ENCODE results near the gene EDNRB. TPM values are rescaled to one million over a fixed set of nuclear protein-coding genes. Genes with fewer than 3 reads are reported as not detected.
"Not testable (repeated sequence)": the region's sequence is repeated elsewhere in the genome, so short reads cannot be mapped to it uniquely, and the experiment has no call there.

EDNRB gene
- total RNA-seq, 1 donor = 0.21 TPM

DNA sequence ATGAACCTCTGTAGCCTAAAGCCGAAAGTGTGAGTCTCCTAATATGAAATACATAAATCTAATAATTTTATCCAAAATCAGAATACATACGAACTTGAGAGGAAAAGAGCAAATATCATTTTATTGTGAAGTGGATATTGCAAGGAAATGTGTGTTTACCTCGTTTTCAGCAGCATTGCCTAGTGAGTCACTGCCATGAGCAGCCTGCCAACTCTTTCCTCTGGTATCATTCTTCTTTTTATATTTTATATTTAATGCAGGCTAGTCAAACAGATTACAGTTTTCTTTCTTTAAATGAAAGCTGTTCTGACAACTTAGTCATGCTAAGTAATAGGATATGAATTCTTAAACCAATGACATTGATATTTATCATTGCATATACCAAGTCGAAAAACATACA is 44.2 kb downstream of the EDNRB start:
- H3K4me1 ChIP-seq (ENCODE audit: insufficient read depth, low read length) = no peaks in the 10 kb centered on the region
- H3K9me3 ChIP-seq (ENCODE audit: low read depth, low read length) = no peaks in the 10 kb centered on the region
- no peaks in the 10 kb centered on the region for H3K27me3 ChIP-seq (ENCODE audit: insufficient read depth, low read length)
- no peak overlapping the region for H3K4me3 ChIP-seq (ENCODE audit: low read length)

DNA sequence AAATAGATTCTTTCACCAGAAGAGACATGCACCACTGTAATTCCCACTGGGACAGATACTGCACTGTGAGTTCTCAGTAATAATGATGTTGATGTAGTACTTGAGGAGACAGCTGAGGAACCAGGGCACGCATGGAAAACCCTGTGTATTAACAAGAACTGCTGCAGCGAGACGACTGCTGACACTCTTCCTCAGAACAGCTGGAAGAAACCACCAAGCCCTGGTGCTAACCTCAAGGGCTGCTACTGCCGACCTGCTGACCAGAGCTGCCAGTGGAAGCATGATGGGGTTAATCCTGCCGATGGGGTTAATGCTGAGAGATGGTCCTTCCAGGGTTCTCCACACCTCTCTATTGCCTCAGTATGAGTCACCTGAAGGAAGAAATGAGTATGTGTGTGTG is 45.6 kb downstream of the EDNRB start:
- no peaks in the 10 kb centered on the region for H3K27me3 ChIP-seq (ENCODE audit: insufficient read depth, low read length)
- H3K4me3 ChIP-seq (ENCODE audit: low read length) = no peak overlapping the region
- H3K9me3 ChIP-seq (ENCODE audit: low read depth, low read length) = no peaks in the 10 kb centered on the region
- H3K4me1 ChIP-seq (ENCODE audit: insufficient read depth, low read length) = no peaks in the 10 kb centered on the region

DNA sequence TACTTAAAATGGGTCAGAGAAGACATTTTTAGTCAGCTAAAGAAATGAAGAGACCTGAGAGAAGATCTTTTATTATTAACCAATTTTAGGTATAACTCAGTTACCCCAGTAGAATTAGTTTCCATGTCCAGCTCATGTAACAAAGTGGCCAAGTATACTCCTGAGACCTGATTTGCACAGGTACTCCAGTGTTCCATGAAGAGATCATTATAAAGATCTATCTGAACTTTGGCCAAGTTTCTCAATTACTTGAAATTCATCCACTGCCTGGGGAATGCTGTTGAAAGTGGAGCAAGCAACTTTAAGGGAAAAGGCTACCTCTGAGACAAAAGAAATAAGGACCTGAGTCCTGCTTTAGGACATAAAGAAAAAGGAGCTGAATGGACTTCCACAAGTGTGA is 47.0 kb downstream of the EDNRB start:
- H3K27me3 ChIP-seq (ENCODE audit: insufficient read depth, low read length) = no peaks in the 10 kb centered on the region
- no peaks in the 10 kb centered on the region for H3K9me3 ChIP-seq (ENCODE audit: low read depth, low read length)
- no peaks in the 10 kb centered on the region for H3K4me1 ChIP-seq (ENCODE audit: insufficient read depth, low read length)
- no peak overlapping the region for H3K4me3 ChIP-seq (ENCODE audit: low read length)

DNA sequence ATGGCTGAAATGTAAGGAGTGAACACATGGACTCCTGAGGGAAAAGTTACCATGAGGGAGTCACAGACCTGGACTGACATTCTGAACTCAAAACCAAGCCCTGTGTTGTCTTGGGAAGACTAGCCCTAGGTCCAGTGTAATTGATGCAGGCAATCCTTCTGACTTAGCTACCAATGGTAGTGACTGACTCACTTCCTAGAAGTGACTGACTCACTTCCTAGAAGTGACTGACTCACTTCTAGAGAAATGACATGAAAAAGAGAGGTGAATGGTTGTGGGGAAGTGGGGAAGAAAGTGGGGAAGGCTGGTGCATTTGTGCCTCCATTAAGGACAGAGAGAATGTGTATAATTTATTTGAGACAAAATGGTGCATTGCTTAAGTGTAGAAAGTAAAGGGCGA is 49.9 kb downstream of the EDNRB start:
- Histone ChIP-seq H3K27me3 (ENCODE audit: insufficient read depth, low read length) (no peaks in the 10 kb centered on the region), H3K4me1 (ENCODE audit: insufficient read depth, low read length) (no peaks in the 10 kb centered on the region), H3K4me3 (ENCODE audit: low read length) (no peak overlapping the region), H3K9me3 (ENCODE audit: low read depth, low read length) (no peaks in the 10 kb centered on the region)

DNA sequence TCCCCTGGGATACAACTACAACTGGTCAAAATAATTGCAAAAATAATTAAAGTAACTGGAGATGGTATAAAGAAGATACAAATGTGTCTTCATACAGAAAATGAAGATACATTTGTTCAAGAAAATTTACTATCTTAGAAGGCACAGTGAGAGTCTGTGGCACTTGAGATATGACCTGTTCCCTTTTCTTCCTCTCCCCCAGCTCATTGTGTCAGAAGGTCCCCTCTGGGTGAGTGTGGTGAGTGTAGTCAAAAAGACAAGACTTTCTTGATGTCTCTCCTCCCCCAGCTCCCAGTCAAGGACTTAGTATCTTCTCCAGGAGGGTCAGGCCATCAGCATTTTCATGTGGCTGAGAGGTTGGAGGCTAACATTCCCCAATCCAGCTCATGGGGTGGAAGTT is 51.7 kb downstream of the EDNRB start:
- Histone ChIP-seq H3K4me3 (ENCODE audit: low read length) (no peak overlapping the region), H3K27me3 (ENCODE audit: insufficient read depth, low read length) (no peaks in the 10 kb centered on the region)

DNA sequence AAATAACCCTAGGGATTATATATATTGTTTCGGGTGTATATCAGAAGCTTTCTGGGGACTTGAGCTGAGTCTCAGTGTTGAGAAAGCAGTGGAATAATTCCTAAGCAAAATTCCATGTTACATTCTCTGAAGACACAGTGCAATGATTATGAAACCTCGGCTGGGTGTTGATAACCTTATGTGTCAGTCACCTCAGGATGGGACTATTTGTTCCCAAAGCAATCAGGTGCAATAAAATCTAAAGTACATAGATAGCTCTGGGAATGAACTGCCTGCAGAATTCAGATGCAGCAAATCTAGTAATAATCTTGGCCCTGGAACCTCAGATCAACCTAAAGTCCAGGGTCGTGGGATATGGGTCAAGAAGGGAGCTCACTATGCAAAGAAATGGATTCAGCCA is 53.0 kb downstream of the EDNRB start:
- Histone ChIP-seq H3K4me3 (ENCODE audit: low read length) (no peak overlapping the region), H3K4me1 (ENCODE audit: insufficient read depth, low read length) (peaks cover 14% of the 10 kb centered on the region), H3K9me3 (ENCODE audit: low read depth, low read length) (no peaks in the 10 kb centered on the region), H3K27me3 (ENCODE audit: insufficient read depth, low read length) (no peaks in the 10 kb centered on the region)

More for the DNA sequence above, 51.7 kb downstream of the EDNRB start:
- Histone ChIP-seq H3K9me3 (ENCODE audit: low read depth, low read length) (no peaks in the 10 kb centered on the region), H3K4me1 (ENCODE audit: insufficient read depth, low read length) (peaks cover 4% of the 10 kb centered on the region)

DNA sequence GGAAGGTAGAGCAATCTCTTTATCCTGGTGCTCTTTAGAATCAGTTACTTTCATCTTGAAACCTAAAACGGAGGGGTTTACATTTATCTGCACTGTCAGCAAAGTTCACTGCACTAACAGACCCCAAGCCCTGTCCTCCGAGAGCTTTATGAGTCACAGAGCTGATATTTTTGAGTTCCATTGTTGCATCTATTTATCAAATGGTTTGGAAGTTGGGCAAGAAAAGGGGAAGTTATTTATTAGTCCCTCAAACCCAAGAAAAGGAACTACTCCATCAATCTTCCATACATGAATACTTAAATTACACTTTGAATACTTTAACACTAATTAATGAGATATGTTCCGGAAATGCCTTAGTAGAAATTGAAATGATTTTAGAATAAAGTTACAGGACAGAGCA is 55.5 kb downstream of the EDNRB start:
- no peak overlapping the region for H3K4me3 ChIP-seq (ENCODE audit: low read length)

DNA sequence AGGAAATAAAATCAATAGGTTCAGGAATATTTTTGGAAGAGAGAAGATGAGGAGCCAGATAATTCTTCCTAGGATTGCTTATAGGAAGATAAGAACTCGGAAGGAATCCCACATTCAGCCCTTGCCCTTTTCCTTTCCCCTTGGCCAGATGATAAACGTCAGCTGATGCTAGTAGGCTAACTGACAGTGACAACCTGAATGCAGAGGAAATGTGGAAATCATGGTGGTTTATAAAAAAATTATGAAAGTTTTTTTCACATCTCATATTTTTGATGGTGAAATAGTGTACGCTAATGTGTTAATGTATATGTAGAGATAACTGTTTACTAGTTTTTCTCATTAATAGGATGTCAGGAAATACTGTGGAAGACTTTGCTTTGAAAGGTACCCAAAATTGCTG is 56.9 kb downstream of the EDNRB start:
- Histone ChIP-seq H3K27me3 (ENCODE audit: insufficient read depth, low read length) (no peaks in the 10 kb centered on the region), H3K9me3 (ENCODE audit: low read depth, low read length) (no peaks in the 10 kb centered on the region), H3K4me3 (ENCODE audit: low read length) (no peak overlapping the region), H3K4me1 (ENCODE audit: insufficient read depth, low read length) (peaks cover 24% of the 10 kb centered on the region)

More for the DNA sequence above, 55.5 kb downstream of the EDNRB start:
- Histone ChIP-seq H3K27me3 (ENCODE audit: insufficient read depth, low read length) (no peaks in the 10 kb centered on the region), H3K4me1 (ENCODE audit: insufficient read depth, low read length) (peaks cover 24% of the 10 kb centered on the region), H3K9me3 (ENCODE audit: low read depth, low read length) (no peaks in the 10 kb centered on the region)

DNA sequence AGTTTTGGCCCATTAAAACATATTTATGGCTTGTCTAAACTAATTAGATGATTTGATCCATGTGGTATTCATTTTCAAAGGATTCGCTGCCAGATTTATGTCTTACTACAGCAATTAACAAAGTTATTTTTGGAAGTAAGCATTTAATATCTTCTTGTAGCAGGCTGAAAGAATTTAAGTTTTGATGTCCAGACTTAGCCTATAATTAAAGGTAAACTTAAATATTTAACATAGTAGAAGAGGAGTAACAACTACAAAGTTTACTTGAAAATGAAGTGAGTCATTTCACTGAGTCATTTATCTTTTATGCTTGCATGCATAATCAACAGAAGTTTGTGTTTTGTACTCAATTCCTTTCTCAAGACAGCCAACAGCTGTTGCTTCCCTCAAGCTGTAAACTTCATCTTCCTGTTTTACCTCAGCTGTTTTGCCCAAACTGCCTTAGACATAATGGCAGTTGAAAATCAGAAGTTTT is 58.1 kb downstream of the EDNRB start:
- peaks cover 24% of the 10 kb centered on the region for H3K4me1 ChIP-seq (ENCODE audit: insufficient read depth, low read length)
- H3K9me3 ChIP-seq (ENCODE audit: low read depth, low read length) = no peaks in the 10 kb centered on the region
- no peaks in the 10 kb centered on the region for H3K27me3 ChIP-seq (ENCODE audit: insufficient read depth, low read length)
- no peak overlapping the region for H3K4me3 ChIP-seq (ENCODE audit: low read length)

DNA sequence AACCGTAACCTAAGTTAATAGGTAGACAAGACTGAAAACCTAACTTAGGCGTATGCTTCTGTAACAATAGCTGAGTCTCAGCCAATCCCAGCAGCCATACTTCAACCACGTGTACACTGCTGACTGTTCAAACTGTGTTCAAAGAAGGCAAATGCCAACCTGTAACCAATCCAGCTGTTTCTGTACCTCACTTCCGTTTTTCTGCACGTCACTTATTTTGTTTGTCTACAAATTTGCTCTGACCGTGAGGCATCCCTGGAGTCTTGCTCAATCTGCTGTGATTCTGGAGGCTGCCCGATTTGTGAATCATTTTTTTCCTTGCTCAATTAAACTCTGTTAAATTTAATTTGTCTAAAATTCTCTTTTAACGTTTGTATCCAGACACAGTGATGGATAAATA is 59.2 kb downstream of the EDNRB start:
- peaks cover 24% of the 10 kb centered on the region for H3K4me1 ChIP-seq (ENCODE audit: insufficient read depth, low read length)
- H3K4me3 ChIP-seq (ENCODE audit: low read length) = no peak overlapping the region
- no peaks in the 10 kb centered on the region for H3K9me3 ChIP-seq (ENCODE audit: low read depth, low read length)
- no peaks in the 10 kb centered on the region for H3K27me3 ChIP-seq (ENCODE audit: insufficient read depth, low read length)

DNA sequence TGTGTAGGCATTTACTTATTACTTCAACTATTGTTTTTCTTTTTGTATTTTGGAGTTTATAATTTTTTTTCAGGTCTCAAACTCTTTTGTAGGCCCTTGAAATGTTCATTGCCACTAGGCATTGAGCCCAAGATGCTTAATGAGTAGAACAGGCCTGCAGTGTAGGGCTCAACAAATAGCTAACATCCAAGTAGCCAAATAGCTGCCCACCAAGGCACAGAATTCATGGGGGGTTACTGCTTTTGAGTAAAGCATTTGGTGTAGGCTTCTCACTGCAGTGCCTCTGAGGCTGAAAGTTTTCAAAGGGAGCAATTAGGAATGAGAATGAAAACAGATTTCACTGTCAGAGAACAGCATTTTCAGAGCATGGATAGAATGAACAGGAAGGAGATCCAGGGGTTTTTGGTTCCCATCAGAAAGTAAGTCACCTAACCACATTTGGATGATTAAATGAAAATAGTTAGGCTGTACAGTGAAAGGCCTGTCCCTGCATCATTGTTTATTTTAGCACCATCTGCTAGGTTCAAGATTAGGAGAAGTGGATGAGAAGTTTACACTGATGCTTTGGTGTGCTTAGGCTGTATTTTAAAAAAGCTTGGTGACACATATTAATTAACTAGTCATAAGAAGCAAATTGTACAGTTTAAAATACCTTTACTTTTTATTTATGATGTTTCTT is 61.0 kb downstream of the EDNRB start:
- H3K4me1 ChIP-seq (ENCODE audit: insufficient read depth, low read length) = peaks cover 20% of the 10 kb centered on the region
- H3K27me3 ChIP-seq (ENCODE audit: insufficient read depth, low read length) = no peaks in the 10 kb centered on the region
- no peak overlapping the region for H3K4me3 ChIP-seq (ENCODE audit: low read length)
- H3K9me3 ChIP-seq (ENCODE audit: low read depth, low read length) = no peaks in the 10 kb centered on the region

DNA sequence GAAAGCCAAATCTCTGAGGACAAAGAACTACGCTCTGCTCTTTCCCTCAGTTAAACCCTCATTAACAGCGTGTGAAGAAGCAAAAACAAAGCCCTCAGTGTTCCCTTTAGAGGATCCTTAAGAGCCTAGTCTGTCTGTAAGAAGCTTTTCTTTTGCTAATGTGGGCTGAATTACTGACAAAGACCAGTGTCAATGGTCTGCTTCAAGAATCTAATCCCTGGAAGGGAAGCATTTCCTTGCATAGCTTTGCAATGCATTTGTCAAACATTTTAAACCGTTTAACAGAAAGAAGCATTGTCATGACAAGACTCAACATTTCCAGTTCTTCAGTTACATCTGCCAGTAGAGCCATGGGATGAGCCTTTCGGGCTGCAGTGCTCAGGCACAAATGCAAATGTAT is 64.9 kb downstream of the EDNRB start:
- Histone ChIP-seq H3K4me1 (ENCODE audit: insufficient read depth, low read length) (no peaks in the 10 kb centered on the region), H3K9me3 (ENCODE audit: low read depth, low read length) (no peaks in the 10 kb centered on the region), H3K27me3 (ENCODE audit: insufficient read depth, low read length) (no peaks in the 10 kb centered on the region), H3K4me3 (ENCODE audit: low read length) (no peak overlapping the region)

DNA sequence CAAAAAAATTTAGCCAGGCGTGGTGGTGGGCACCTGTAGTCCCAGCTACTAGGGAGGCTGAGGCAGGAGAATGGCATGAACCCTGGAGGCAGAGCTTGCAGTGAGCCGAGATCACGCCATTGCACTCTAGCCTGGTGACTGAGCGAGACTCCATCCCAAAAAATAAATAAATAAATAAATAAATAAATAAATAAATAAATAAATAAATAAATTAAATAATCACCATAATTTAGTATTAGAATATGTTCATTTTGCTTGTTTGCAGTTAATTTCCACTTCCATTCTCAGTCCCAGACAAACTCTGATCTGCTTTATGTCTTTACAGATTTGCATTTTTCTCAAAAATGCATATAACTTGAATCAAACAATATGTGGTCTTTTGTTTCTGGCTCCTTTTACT is 70.6 kb downstream of the EDNRB start:
- not testable (repeated sequence) for H3K27me3 ChIP-seq (ENCODE audit: insufficient read depth, low read length); H3K9me3 ChIP-seq (ENCODE audit: low read depth, low read length)

DNA sequence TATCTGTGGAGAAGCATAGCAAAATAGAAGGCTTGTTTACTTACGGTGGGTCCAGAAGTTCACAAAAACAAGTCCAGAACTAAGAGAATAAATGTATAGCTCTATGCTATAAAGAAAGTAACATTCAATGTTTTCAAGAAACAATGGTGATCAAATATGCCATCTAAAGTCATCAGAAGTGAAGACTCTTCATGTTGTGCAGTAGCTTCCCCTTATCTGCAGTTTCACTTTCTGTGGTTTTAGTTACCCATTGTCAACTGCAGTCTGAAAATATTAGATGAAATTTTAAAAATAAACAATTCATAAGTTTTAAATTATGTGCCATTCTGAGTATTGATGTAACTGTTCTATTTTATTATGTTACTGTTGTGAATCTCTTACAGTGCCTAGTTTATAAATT is 72.5 kb downstream of the EDNRB start:
- H3K4me3 ChIP-seq (ENCODE audit: low read length) = no peak overlapping the region
- no peaks in the 10 kb centered on the region for H3K27me3 ChIP-seq (ENCODE audit: insufficient read depth, low read length)
- H3K4me1 ChIP-seq (ENCODE audit: insufficient read depth, low read length) = peaks cover 6% of the 10 kb centered on the region
- H3K9me3 ChIP-seq (ENCODE audit: low read depth, low read length) = no peaks in the 10 kb centered on the region

More for the DNA sequence above, 70.6 kb downstream of the EDNRB start:
- not testable (repeated sequence) for H3K4me1 ChIP-seq (ENCODE audit: insufficient read depth, low read length); H3K4me3 ChIP-seq (ENCODE audit: low read length)
